Measurements from ENCODE around the gene PARD3.

The PARD3 gene

GRCh38 chr10:34311679-34312078 is 503.4 kb downstream of the PARD3 start:
- Histone ChIP-seq H3K36me3 (ENCODE audit: control insufficient read depth, insufficient read depth, low read length) (peaks cover 16% of the 10 kb centered on the region), H3K27ac (ENCODE audit: low read depth, low read length, severe bottlenecking) (no peak overlapping the region), H3K9me3 (ENCODE audit: control insufficient read depth, low read length) (no peaks in the 10 kb centered on the region), H3K4me1 (ENCODE audit: control insufficient read depth, insufficient read depth, low read length, poor library complexity, severe bottlenecking) (no peaks in the 10 kb centered on the region), H3K4me3 (ENCODE audit: extremely low read depth, insufficient read depth, low read length, poor library complexity, severe bottlenecking) (no peak overlapping the region)
- 85 to 96% methylated on average over 2 of the region's 3 CpGs for WGBS, 2 experiments (ENCODE audit: insufficient coverage in 2 of 2)

- no peak overlapping the region for H3K27ac ChIP-seq (ENCODE audit: low read depth, low read length, severe bottlenecking)
- 94% methylated on average over 2 of the region's 4 CpGs; no CpG with 5 or more reads in 1 of the 2 experiments for WGBS, 2 experiments (ENCODE audit: insufficient coverage in 2 of 2)
- H3K36me3 ChIP-seq (ENCODE audit: control insufficient read depth, insufficient read depth, low read length): peaks cover 16% of the 10 kb centered on the region
- no peak overlapping the region for H3K4me3 ChIP-seq (ENCODE audit: extremely low read depth, insufficient read depth, low read length, poor library complexity, severe bottlenecking)
- H3K4me1 ChIP-seq (ENCODE audit: control insufficient read depth, insufficient read depth, low read length, poor library complexity, severe bottlenecking): no peaks in the 10 kb centered on the region
- H3K9me3 ChIP-seq (ENCODE audit: control insufficient read depth, low read length): no peaks in the 10 kb centered on the region
Observed at GRCh38 chr10:34310234-34310633, 504.9 kb downstream of the PARD3 start.

- Histone ChIP-seq H3K4me1 (ENCODE audit: control insufficient read depth, insufficient read depth, low read length, poor library complexity, severe bottlenecking) (no peaks in the 10 kb centered on the region), H3K9me3 (ENCODE audit: control insufficient read depth, low read length) (no peaks in the 10 kb centered on the region), H3K36me3 (ENCODE audit: control insufficient read depth, insufficient read depth, low read length) (no peaks in the 10 kb centered on the region), H3K27ac (ENCODE audit: low read depth, low read length, severe bottlenecking) (no peak overlapping the region), H3K4me3 (ENCODE audit: extremely low read depth, insufficient read depth, low read length, poor library complexity, severe bottlenecking) (no peak overlapping the region)
- WGBS, 2 experiments (ENCODE audit: insufficient coverage in 2 of 2): 63 to 79% methylated on average over 4 to 5 of the region's 6 CpGs
Observed at GRCh38 chr10:34305189-34305588, 509.9 kb downstream of the PARD3 start.

- H3K4me3 ChIP-seq (ENCODE audit: extremely low read depth, insufficient read depth, low read length, poor library complexity, severe bottlenecking): no peak overlapping the region
- no peaks in the 10 kb centered on the region for H3K9me3 ChIP-seq (ENCODE audit: control insufficient read depth, low read length)
- no CpG with 5 or more reads among the region's 2 CpGs for WGBS, 2 experiments (ENCODE audit: insufficient coverage in 2 of 2)
- H3K36me3 ChIP-seq (ENCODE audit: control insufficient read depth, insufficient read depth, low read length): no peaks in the 10 kb centered on the region
- H3K4me1 ChIP-seq (ENCODE audit: control insufficient read depth, insufficient read depth, low read length, poor library complexity, severe bottlenecking): peaks cover 9% of the 10 kb centered on the region
- no peak overlapping the region for H3K27ac ChIP-seq (ENCODE audit: low read depth, low read length, severe bottlenecking)
Observed at GRCh38 chr10:34303022-34303421, 512.1 kb downstream of the PARD3 start.

GRCh38 chr10:34299105-34299611 is 515.9 kb downstream of the PARD3 start:
- Histone ChIP-seq H3K36me3 (ENCODE audit: control insufficient read depth, insufficient read depth, low read length) (no peaks in the 10 kb centered on the region), H3K4me1 (ENCODE audit: control insufficient read depth, insufficient read depth, low read length, poor library complexity, severe bottlenecking) (peaks cover 18% of the 10 kb centered on the region), H3K4me3 (ENCODE audit: extremely low read depth, insufficient read depth, low read length, poor library complexity, severe bottlenecking) (no peak overlapping the region), H3K27ac (ENCODE audit: low read depth, low read length, severe bottlenecking) (peak overlapping the region; percentile 32), H3K9me3 (ENCODE audit: control insufficient read depth, low read length) (no peaks in the 10 kb centered on the region)
- WGBS, 2 experiments (ENCODE audit: insufficient coverage in 2 of 2): 83 to 93% methylated on average over 2 of the region's 3 CpGs

GRCh38 chr10:34298346-34298818 is 516.7 kb downstream of the PARD3 start:
- 97 to 98% methylated on average over 9 to 13 of the region's 16 CpGs for WGBS, 2 experiments (ENCODE audit: insufficient coverage in 2 of 2)
- Histone ChIP-seq H3K36me3 (ENCODE audit: control insufficient read depth, insufficient read depth, low read length) (no peaks in the 10 kb centered on the region), H3K4me1 (ENCODE audit: control insufficient read depth, insufficient read depth, low read length, poor library complexity, severe bottlenecking) (peaks cover 18% of the 10 kb centered on the region), H3K27ac (ENCODE audit: low read depth, low read length, severe bottlenecking) (no peak overlapping the region), H3K9me3 (ENCODE audit: control insufficient read depth, low read length) (no peaks in the 10 kb centered on the region), H3K4me3 (ENCODE audit: extremely low read depth, insufficient read depth, low read length, poor library complexity, severe bottlenecking) (no peak overlapping the region)

GRCh38 chr10:34297541-34298345 is 517.4 kb downstream of the PARD3 start:
- Histone ChIP-seq H3K4me1 (ENCODE audit: control insufficient read depth, insufficient read depth, low read length, poor library complexity, severe bottlenecking) (peaks cover 18% of the 10 kb centered on the region), H3K36me3 (ENCODE audit: control insufficient read depth, insufficient read depth, low read length) (no peaks in the 10 kb centered on the region), H3K27ac (ENCODE audit: low read depth, low read length, severe bottlenecking) (no peak overlapping the region), H3K9me3 (ENCODE audit: control insufficient read depth, low read length) (no peaks in the 10 kb centered on the region), H3K4me3 (ENCODE audit: extremely low read depth, insufficient read depth, low read length, poor library complexity, severe bottlenecking) (no peak overlapping the region)
- WGBS, 2 experiments (ENCODE audit: insufficient coverage in 2 of 2): 63 to 94% methylated on average over 3 of the region's 6 CpGs

GRCh38 chr10:34295142-34295548 is 520.0 kb downstream of the PARD3 start:
- H3K4me1 ChIP-seq (ENCODE audit: control insufficient read depth, insufficient read depth, low read length, poor library complexity, severe bottlenecking): peaks cover 18% of the 10 kb centered on the region
- H3K36me3 ChIP-seq (ENCODE audit: control insufficient read depth, insufficient read depth, low read length): no peaks in the 10 kb centered on the region
- WGBS, 2 experiments (ENCODE audit: insufficient coverage in 2 of 2): 91 to 96% methylated on average over 4 to 5 of the region's 6 CpGs
- H3K4me3 ChIP-seq (ENCODE audit: extremely low read depth, insufficient read depth, low read length, poor library complexity, severe bottlenecking): no peak overlapping the region
- no peaks in the 10 kb centered on the region for H3K9me3 ChIP-seq (ENCODE audit: control insufficient read depth, low read length)
- no peak overlapping the region for H3K27ac ChIP-seq (ENCODE audit: low read depth, low read length, severe bottlenecking)

- H3K4me3 ChIP-seq (ENCODE audit: extremely low read depth, insufficient read depth, low read length, poor library complexity, severe bottlenecking): no peak overlapping the region
- WGBS, 2 experiments (ENCODE audit: insufficient coverage in 2 of 2): 100% methylated on average over 1 of the region's 5 CpGs; no CpG with 5 or more reads in 1 of the 2 experiments
Observed at GRCh38 chr10:34294137-34294536, 521.0 kb downstream of the PARD3 start.

GRCh38 chr10:34292675-34293074 is 522.4 kb downstream of the PARD3 start:
- WGBS, 2 experiments (ENCODE audit: insufficient coverage in 2 of 2): no CpG with 5 or more reads among the region's 2 CpGs
- no peak overlapping the region for H3K27ac ChIP-seq (ENCODE audit: low read depth, low read length, severe bottlenecking)

More at GRCh38 chr10:34294137-34294536, 521.0 kb downstream of the PARD3 start:
- Histone ChIP-seq H3K36me3 (ENCODE audit: control insufficient read depth, insufficient read depth, low read length) (no peaks in the 10 kb centered on the region), H3K27ac (ENCODE audit: low read depth, low read length, severe bottlenecking) (no peak overlapping the region), H3K4me1 (ENCODE audit: control insufficient read depth, insufficient read depth, low read length, poor library complexity, severe bottlenecking) (peaks cover 16% of the 10 kb centered on the region), H3K9me3 (ENCODE audit: control insufficient read depth, low read length) (no peaks in the 10 kb centered on the region)

GRCh38 chr10:34292194-34292565 is 522.9 kb downstream of the PARD3 start:
- H3K27ac ChIP-seq (ENCODE audit: low read depth, low read length, severe bottlenecking): no peak overlapping the region

More at GRCh38 chr10:34292675-34293074, 522.4 kb downstream of the PARD3 start:
- Histone ChIP-seq H3K36me3 (ENCODE audit: control insufficient read depth, insufficient read depth, low read length) (no peaks in the 10 kb centered on the region), H3K9me3 (ENCODE audit: control insufficient read depth, low read length) (no peaks in the 10 kb centered on the region), H3K4me1 (ENCODE audit: control insufficient read depth, insufficient read depth, low read length, poor library complexity, severe bottlenecking) (peaks cover 9% of the 10 kb centered on the region), H3K4me3 (ENCODE audit: extremely low read depth, insufficient read depth, low read length, poor library complexity, severe bottlenecking) (no peak overlapping the region)

More at GRCh38 chr10:34292194-34292565, 522.9 kb downstream of the PARD3 start:
- no peaks in the 10 kb centered on the region for H3K36me3 ChIP-seq (ENCODE audit: control insufficient read depth, insufficient read depth, low read length)
- peaks cover 9% of the 10 kb centered on the region for H3K4me1 ChIP-seq (ENCODE audit: control insufficient read depth, insufficient read depth, low read length, poor library complexity, severe bottlenecking)
- no peak overlapping the region for H3K4me3 ChIP-seq (ENCODE audit: extremely low read depth, insufficient read depth, low read length, poor library complexity, severe bottlenecking)
- 91 to 92% methylated on average over 3 to 4 of the region's 4 CpGs for WGBS, 2 experiments (ENCODE audit: insufficient coverage in 2 of 2)
- H3K9me3 ChIP-seq (ENCODE audit: control insufficient read depth, low read length): no peaks in the 10 kb centered on the region
